GM12872 (cell line): ENCODE data around the gene DNAH8.

ENCODE experiments used
- CTCF ChIP-seq: IDR thresholded peaks from 3 replicates; pipeline ENCODE4 v1.5.1; 2011; ENCODE audit warnings: low read depth, mild to moderate bottlenecking, low read length, moderate library complexity; ENCODE audit not compliant: insufficient read depth

The DNAH8 gene

GRCh38 chr6:39076623-39077535 is 361.8 kb downstream of the DNAH8 start:
- TF ChIP-seq CTCF, result no peak

DNA sequence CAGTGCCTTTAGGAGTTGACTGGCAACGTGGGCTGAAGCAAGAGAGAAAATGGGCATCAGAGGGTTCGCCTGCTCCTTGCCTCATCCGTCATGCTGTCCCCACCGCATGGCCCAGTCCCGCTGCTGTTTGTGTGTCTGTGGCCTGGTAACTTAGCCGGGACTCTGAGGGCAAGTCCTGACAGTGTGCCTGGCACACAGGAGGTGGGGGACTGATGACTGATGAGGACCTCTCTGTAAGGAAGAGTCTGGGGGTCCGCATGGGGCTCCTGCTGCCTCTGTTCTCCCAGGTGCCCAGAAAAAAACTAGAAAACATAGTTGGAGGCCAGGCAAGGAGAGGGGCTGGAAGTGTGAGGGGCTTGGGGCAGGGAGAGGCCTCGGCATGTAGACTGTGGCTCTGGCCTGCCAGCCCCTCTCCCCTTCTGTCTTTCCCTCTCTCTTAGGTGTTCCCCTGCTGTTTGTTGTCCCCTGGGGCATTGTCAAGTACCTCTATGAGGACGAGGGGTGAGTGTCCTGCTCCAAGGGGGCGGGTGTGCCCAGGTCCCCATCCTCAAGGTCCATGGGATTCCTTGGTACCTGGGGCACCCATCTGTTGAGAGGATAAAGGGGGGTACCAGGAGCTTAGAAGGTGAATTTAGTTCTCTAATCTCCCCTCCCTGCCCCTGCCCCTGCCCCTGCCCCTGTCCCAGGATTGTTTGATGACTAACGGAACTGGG is 362.9 kb downstream of the DNAH8 start:
- no peak for TF ChIP-seq CTCF

DNA sequence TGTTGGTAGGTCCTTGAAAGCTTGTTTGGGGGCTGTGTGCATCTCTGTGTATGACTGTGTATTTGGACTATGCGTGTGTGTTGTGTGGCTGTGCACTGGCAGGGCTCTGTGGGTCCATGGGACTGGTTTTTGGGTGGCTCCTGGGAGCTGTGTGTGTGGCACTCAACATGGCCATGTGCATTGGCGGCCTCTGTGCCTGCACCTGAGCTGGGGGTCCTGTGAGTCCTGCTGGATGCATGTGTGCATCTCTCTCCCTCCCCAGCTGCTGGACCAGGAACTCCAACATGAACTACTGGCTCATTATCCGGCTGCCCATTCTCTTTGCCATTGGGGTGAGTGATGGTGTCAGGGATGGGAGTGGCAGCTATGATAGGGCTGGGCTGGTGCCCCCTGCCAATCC is 363.6 kb downstream of the DNAH8 start:
- no peak for TF ChIP-seq CTCF

GRCh38 chr6:39079197-39080125 is 364.4 kb downstream of the DNAH8 start:
- no peak for TF ChIP-seq CTCF
